HCT116 (cell line): ENCODE measurements around the gene WDPCP. TPM values are rescaled to one million over a fixed set of nuclear protein-coding genes. Genes with fewer than 3 reads are reported as not detected.

Experiments used
- ATAC-seq: fragments of 200-7000 bp; cut with Tn5 transposase; 2 replicates; pipeline ENCODE4 v1.9.1; 2020; ENCODE audit warnings: mild to moderate bottlenecking, moderate library complexity
- BruUV-seq: library from RNA; stranded (reverse); fragments of 400-500 nt; replicated peaks from 2 replicates; lab custom pipeline; 2021; lab: Mats Ljungman, UMichigan
- CTCF ChIA-PET: fragments of 300-600 bp; sonication (Branson Sonifier 250); formaldehyde crosslinking; loops from one replicate; lab custom pipeline; 2021; ENCODE audit warnings: antibody characterized with exemption; lab: Charles Lee
- POLR2A ChIA-PET: fragments of 300-600, 350-600 bp; sonication (Branson Sonifier 250); formaldehyde crosslinking; loops from one replicate; lab custom pipeline; 2021; ENCODE audit warnings: antibody characterized with exemption; lab: Charles Lee
- RAD21 ChIA-PET, 2 experiments: fragments of 300-600 bp; sonication (Branson Sonifier 250); formaldehyde crosslinking; loops; one replicate each; lab custom pipeline; 2023; ENCODE audit warnings: low total read pairs in 2 of 2; ENCODE audit not compliant: uncharacterized antibody in 2 of 2, unreplicated experiment in 2 of 2, low non-redundant PET in 1 of 2; lab: Charles Lee
- DNase-seq: peaks from one replicate; pipeline ENCODE4 v3.0.0-alpha.2; 2010; ENCODE audit warnings: low read depth, low spot score
- H2AFZ ChIP-seq: fragments of 200-600 bp; shearing (Covaris generic), sonication (generic); 2 replicates; pipeline ENCODE4 v1.6.1; 2017; ENCODE audit warnings: low read depth, mixed run types, mixed read lengths, antibody characterized with exemption, low read length; ENCODE audit not compliant: poor library complexity, severe bottlenecking
- H3K27ac ChIP-seq: 2 replicates; pipeline ENCODE4 v1.5.1; 2012; ENCODE audit warnings: low read depth, low read length
- H3K27me3 ChIP-seq: fragments of 200-600 bp; sonication (generic); 2 replicates; pipeline ENCODE4 v1.6.1; 2016; ENCODE audit warnings: mixed run types, low read length, mixed read lengths; ENCODE audit not compliant: insufficient read depth
- H3K36me3 ChIP-seq, 2 experiments: fragments of 200-500 bp in 1 of 2; fragments of 200-600 bp in 1 of 2; sonication (Bioruptor generic) in 1 of 2; sonication (generic) in 1 of 2; 2 replicates each; pipeline versions ENCODE4 v1.5.1 to v1.6.1; 2014 to 2016; ENCODE audit warnings: low read length in 2 of 2, inconsistent platforms in 1 of 2, mixed read lengths in 1 of 2, mixed run types in 1 of 2; ENCODE audit not compliant: insufficient read depth in 2 of 2, control insufficient read depth in 1 of 2
- H3K4me1 ChIP-seq, 2 experiments: fragments of 200-600 bp in 1 of 2; sonication (generic) in 1 of 2; 2 replicates each; pipeline versions ENCODE4 v1.5.1 to v1.6.1; 2012 to 2017; ENCODE audit warnings: low read length in 2 of 2, inconsistent platforms in 1 of 2, mild to moderate bottlenecking in 1 of 2, mixed read lengths in 1 of 2, mixed run types in 1 of 2, moderate library complexity in 1 of 2; ENCODE audit not compliant: insufficient read depth in 2 of 2, control insufficient read depth in 1 of 2
- H3K4me2 ChIP-seq: fragments of 200-600 bp; sonication (generic); 2 replicates; pipeline ENCODE4 v1.6.1; 2017; ENCODE audit warnings: mixed run types, low read length, mixed read lengths
- H3K4me3 ChIP-seq, 2 experiments: fragments of 200-600 bp in 1 of 2; sonication (generic) in 1 of 2; replicated peaks in 1 of 2; 2 replicates each; pipeline ENCODE4 v1.5.1; 2011 to 2016; ENCODE audit warnings: low read length in 2 of 2, control low read depth in 1 of 2, low read depth in 1 of 2, mild to moderate bottlenecking in 1 of 2, mixed read lengths in 1 of 2, mixed run types in 1 of 2
- H3K79me2 ChIP-seq: fragments of 200-600 bp; sonication (generic); 2 replicates; pipeline ENCODE4 v1.6.1; 2017; ENCODE audit warnings: mild to moderate bottlenecking, mixed run types, low read length, moderate library complexity, mixed read lengths; ENCODE audit not compliant: insufficient read depth
- H3K9ac ChIP-seq: fragments of 200-600 bp; sonication (generic); 2 replicates; pipeline ENCODE4 v1.6.1; 2016; ENCODE audit warnings: low read length, mixed read lengths
- H3K9me2 ChIP-seq: fragments of 200-600 bp; sonication (generic), shearing (Covaris generic); 2 replicates; pipeline ENCODE4 v1.6.1; 2017; ENCODE audit warnings: mixed run types, mild to moderate bottlenecking, moderate library complexity; ENCODE audit not compliant: insufficient read depth
- H3K9me3 ChIP-seq, 2 experiments: fragments of 200-500 bp in 1 of 2; fragments of 200-600 bp in 1 of 2; sonication (Bioruptor generic) in 1 of 2; sonication (generic) in 1 of 2; 2 replicates each; pipeline ENCODE4 v1.6.1; 2014 to 2017; ENCODE audit warnings: low read length in 2 of 2, mixed read lengths in 2 of 2, inconsistent platforms in 1 of 2, low read depth in 1 of 2, mild to moderate bottlenecking in 1 of 2, mixed run types in 1 of 2, moderate library complexity in 1 of 2; ENCODE audit not compliant: control insufficient read depth in 1 of 2, insufficient read depth in 1 of 2
- H4K20me1 ChIP-seq: fragments of 200-600 bp; sonication (generic), shearing (Covaris generic); 2 replicates; pipeline ENCODE4 v1.6.1; 2017; ENCODE audit warnings: mixed run types, mild to moderate bottlenecking, moderate library complexity; ENCODE audit not compliant: insufficient read depth
- CBX3 ChIP-seq: IDR thresholded peaks from 2 replicates; pipeline ENCODE4 v1.6.1; 2012; ENCODE audit warnings: low read depth
- ELF1 ChIP-seq: IDR thresholded peaks from 2 replicates; pipeline ENCODE4 v1.6.1; 2012; ENCODE audit warnings: low read depth, borderline replicate concordance
- EZH2 ChIP-seq: fragments of 200-600 bp; sonication (generic); IDR thresholded peaks from 2 replicates; pipeline ENCODE4 v1.6.1; 2017; ENCODE audit warnings: antibody characterized with exemption, mixed run types
- FOSL1 ChIP-seq: IDR thresholded peaks from 2 replicates; pipeline ENCODE4 v1.6.1; 2012; ENCODE audit warnings: low read depth
- MAX ChIP-seq: IDR thresholded peaks from 2 replicates; pipeline ENCODE4 v1.6.1; 2012
- POLR2A ChIP-seq: IDR thresholded peaks from 2 replicates; pipeline ENCODE4 v1.7.0; 2011; ENCODE audit warnings: borderline replicate concordance; ENCODE audit not compliant: insufficient read depth, insufficient read length; ENCODE audit errors: extremely low read depth
- POLR2AphosphoS5 ChIP-seq: IDR thresholded peaks from 2 replicates; pipeline ENCODE4 v1.6.1; 2011; ENCODE audit warnings: mild to moderate bottlenecking, low read depth, low read length, moderate library complexity
- RAD21 ChIP-seq: IDR thresholded peaks from 2 replicates; pipeline ENCODE4 v1.6.1; 2012; ENCODE audit warnings: low read depth, mild to moderate bottlenecking
- REST ChIP-seq: IDR thresholded peaks from 2 replicates; pipeline ENCODE4 v1.6.1; 2012; ENCODE audit warnings: low read depth
- SIN3A ChIP-seq: IDR thresholded peaks from 2 replicates; pipeline ENCODE4 v1.6.1; 2012; ENCODE audit warnings: low read depth
- SRF ChIP-seq: IDR thresholded peaks from 2 replicates; pipeline ENCODE4 v1.6.1; 2012; ENCODE audit warnings: low read depth
- TCF7L2 ChIP-seq: IDR thresholded peaks from 2 replicates; pipeline ENCODE4 v1.7.0; 2011; ENCODE audit warnings: borderline replicate concordance, inconsistent platforms; ENCODE audit not compliant: insufficient read depth, insufficient read length; ENCODE audit errors: extremely low read depth
- YY1 ChIP-seq: IDR thresholded peaks from 2 replicates; pipeline ENCODE4 v1.6.1; 2011; ENCODE audit warnings: low read length, low read depth, moderate library complexity, mild to moderate bottlenecking; ENCODE audit not compliant: insufficient replicate concordance; ENCODE audit errors: extremely low read depth
- intact Hi-C: fragments of 100-400 bp; cut with micrococcal nuclease; formaldehyde crosslinking; loops from 2 replicates; pipeline ENCODE4 v1.10.0; 2022
- total RNA-seq: library from RNA; stranded (reverse); gene quantifications from one replicate; pipeline ENCODE4 v1.2.1, GENCODE V29; 2021; ENCODE audit not compliant: unreplicated experiment

The WDPCP gene
- total RNA-seq, 1 experiment from 2014 or later, result 4.1 TPM

GRCh38 chr2:63503818-63504217, 84.5 kb downstream of the WDPCP start:
- no peak overlapping the region for H3K9ac ChIP-seq
- intact Hi-C loops, result no loop called here
- H3K9me3 ChIP-seq, result no peaks in the 10 kb centered on the region
- no peak overlapping the region for H3K4me2 ChIP-seq
- no peaks in the 10 kb centered on the region for H3K4me1 ChIP-seq
- TF ChIP-seq POLR2AphosphoS5 (no peak), TCF7L2 (no peak), POLR2A (no peak), SRF (no peak), YY1 (no peak), RAD21 (no peak), MAX (no peak), ELF1 (no peak), FOSL1 (no peak), REST (no peak), SIN3A (no peak), EZH2 (no peak), CBX3 (no peak)
- TF ChIP-seq, all 23 proteins: peak for 0
- POLR2A ChIA-PET, result no interaction called here
- H3K79me2 ChIP-seq, result no peaks in the 10 kb centered on the region
- RAD21 ChIA-PET, result interaction anchor here in 1 of 2 experiments (0.6 kb wide), 1 partner anchor 1529 kb away, joined by 3 read pairs; no protein-coding TSS in a partner anchor
- CTCF ChIA-PET, result no interaction called here
- DNase-seq (no peak), ATAC-seq (no peak)
- H3K27me3 ChIP-seq, result no peaks in the 10 kb centered on the region
- H4K20me1 ChIP-seq, result no peaks in the 10 kb centered on the region
- no peak overlapping the region for H3K27ac ChIP-seq
- no peak overlapping the region for H3K4me3 ChIP-seq
- H2AFZ ChIP-seq, result no peak overlapping the region
- no peaks in the 10 kb centered on the region for H3K9me2 ChIP-seq
- no peaks in the 10 kb centered on the region for H3K36me3 ChIP-seq
- no TSS peak for BruUV-seq
